Epithelial cell of esophagus (primary cell): ENCODE data around the gene SLC1A1.
"Not testable (repeated sequence)": the region's sequence is repeated elsewhere in the genome, so short reads cannot be mapped to it uniquely, and the experiment has no call there.

Experiments
- DNase-seq: peaks from one replicate; pipeline ENCODE4 v3.0.0; 2010; ENCODE audit warnings: low read depth
- H3K4me3 ChIP-seq: 2 replicates; pipeline ENCODE4 v1.5.1; 2011; ENCODE audit warnings: mild to moderate bottlenecking, low read length, control low read depth
- TF ChIP-seq, protein P1 (sequence below): IDR thresholded peaks from 2 replicates; pipeline ENCODE4 v1.5.1; 2011; ENCODE audit warnings: low read depth, mild to moderate bottlenecking, low read length, control low read depth, inconsistent platforms; ENCODE audit not compliant: insufficient read depth; ENCODE audit errors: missing control alignments

Gene SLC1A1

DNA sequence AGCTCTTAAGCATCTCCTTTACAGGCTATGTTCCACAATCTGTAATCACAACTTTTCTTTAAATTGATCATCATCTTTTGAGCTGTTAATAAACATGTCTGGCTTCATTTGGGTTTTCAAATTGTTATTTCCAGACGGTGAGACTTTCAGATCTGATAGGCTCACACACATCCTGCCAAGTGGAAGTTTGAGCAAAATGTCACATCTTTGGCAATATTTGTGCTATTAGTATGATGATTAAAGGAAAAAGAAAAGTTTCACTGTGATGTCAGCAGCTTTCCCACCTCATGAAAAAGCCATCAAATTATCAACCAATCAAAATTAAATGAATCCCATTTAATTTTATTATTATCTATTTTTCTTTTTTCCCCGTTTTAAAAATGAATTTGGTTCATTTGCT lies 29.8 kb downstream of the SLC1A1 start:
- no peak overlapping the region for H3K4me3 ChIP-seq
- no peak for DNase-seq
- TF ChIP-seq, protein P1, sequence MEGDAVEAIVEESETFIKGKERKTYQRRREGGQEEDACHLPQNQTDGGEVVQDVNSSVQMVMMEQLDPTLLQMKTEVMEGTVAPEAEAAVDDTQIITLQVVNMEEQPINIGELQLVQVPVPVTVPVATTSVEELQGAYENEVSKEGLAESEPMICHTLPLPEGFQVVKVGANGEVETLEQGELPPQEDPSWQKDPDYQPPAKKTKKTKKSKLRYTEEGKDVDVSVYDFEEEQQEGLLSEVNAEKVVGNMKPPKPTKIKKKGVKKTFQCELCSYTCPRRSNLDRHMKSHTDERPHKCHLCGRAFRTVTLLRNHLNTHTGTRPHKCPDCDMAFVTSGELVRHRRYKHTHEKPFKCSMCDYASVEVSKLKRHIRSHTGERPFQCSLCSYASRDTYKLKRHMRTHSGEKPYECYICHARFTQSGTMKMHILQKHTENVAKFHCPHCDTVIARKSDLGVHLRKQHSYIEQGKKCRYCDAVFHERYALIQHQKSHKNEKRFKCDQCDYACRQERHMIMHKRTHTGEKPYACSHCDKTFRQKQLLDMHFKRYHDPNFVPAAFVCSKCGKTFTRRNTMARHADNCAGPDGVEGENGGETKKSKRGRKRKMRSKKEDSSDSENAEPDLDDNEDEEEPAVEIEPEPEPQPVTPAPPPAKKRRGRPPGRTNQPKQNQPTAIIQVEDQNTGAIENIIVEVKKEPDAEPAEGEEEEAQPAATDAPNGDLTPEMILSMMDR, result no peak

- no peak overlapping the region for H3K4me3 ChIP-seq
- TF ChIP-seq, protein P1, result no peak
- peak; percentile 93 for DNase-seq
Measured at GRCh38 chr9:4530375-4530774, 40.1 kb downstream of the SLC1A1 start.

DNA sequence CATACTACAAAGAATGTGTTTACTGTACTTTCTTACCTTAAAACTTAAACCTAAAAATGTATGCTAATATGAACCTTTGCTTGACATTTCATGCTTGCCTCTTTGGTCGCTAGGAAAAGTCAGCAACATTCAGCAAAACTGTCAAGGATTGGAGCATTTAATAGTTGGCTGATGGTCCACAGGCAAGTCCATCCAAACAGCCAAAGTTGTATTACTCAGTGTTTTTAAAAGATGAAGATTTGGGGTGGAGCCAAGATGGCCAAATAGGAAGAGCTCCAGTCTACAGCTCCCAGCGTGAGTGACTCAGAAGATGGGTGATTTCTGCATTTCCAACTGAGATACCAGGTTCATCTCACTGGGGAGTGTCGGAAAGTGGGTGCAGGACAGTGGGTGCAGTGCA lies 40.6 kb downstream of the SLC1A1 start:
- peak; percentile 73 for DNase-seq
- H3K4me3 ChIP-seq, result not testable (repeated sequence)

GRCh38 chr9:4531355-4531754 lies 41.1 kb downstream of the SLC1A1 start:
- not testable (repeated sequence) for H3K4me3 ChIP-seq, DNase-seq

DNA sequence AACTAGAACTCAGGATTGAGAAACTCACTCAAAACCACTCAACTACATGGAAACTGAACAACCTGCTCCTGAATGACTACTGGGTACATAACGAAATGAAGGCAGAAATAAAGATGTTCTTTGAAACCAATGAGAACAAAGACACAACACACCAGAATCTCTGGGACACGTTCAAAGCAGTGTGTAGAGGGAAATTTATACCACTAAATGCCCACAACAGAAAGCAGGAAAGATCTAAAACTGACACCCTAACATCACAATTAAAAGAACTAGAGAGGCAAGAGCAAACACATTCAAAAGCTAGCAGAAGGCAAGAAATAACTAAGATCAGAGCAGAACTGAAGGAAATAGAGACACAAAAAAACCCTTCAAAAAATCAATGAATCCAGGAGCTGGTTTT lies 43.6 kb downstream of the SLC1A1 start:
- H3K4me3 ChIP-seq, DNase-seq: not testable (repeated sequence)

DNA sequence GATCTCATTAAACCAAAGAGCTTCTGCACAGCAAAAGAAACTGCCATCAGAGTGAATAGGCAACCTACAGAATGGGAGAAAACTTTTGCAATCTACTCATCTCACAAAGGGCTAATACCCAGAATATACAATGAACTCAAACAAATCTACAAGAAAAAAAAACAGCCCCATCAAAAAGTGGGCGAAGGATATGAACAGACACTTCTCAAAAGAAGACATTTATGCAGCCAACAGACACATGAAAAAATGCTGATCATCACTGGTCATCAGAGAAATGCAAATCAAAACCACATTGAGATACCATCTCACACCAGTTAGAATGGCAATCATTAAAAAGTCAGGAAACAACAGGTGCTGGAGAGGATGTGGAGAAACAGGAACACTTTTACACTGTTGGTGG lies 45.9 kb downstream of the SLC1A1 start:
- DNase-seq, H3K4me3 ChIP-seq: not testable (repeated sequence)

GRCh38 chr9:4537581-4537980 lies 47.3 kb downstream of the SLC1A1 start:
- no peak for DNase-seq
- no peak overlapping the region for H3K4me3 ChIP-seq
- TF ChIP-seq, protein P1, result no peak

DNA sequence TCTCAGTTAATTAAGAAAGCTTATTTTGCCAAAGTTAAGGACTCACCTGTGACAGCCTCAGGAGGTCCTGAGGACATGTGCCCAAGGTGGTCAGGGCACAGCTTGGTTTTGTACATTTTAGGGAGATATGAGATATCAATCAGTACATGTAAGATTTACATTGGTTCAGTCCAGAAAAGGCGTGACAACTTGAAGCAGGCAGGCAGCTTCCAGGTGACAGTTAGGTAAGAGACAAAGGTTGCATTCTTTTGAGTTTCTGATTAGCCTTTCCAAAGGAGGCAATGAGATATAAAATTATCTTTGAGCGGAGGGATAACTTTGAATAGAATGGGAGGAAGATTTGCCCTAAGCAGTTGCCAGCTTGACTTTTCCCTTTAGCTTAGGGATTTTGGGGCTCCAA lies 47.8 kb downstream of the SLC1A1 start:
- TF ChIP-seq, protein P1, result no peak
- H3K4me3 ChIP-seq, result no peak overlapping the region
- no peak for DNase-seq

DNA sequence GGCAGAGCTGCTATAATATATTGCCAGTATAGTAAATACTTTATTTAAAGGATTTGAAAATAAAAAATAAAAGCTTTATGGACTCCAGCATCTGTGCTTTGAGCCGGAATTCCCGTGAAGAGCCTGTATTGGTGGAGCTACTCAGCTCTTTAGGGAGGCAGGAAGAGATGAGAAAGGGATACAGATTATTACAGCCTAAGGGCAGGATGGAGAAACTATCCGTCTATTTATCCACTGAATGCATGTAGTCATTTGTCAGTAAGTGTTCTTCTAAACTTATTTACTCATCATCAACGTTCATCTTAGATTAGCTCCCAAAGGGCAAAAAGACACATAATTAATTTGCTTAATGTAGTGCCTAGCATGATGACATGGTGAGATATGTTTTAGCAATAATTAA lies 48.4 kb downstream of the SLC1A1 start:
- H3K4me3 ChIP-seq, result no peak overlapping the region
- DNase-seq, result no peak
- TF ChIP-seq, protein P1, result no peak
